IMR-90 (cell line): ENCODE measurements around the gene ADCYAP1R1. TPM values are rescaled to one million over a fixed set of nuclear protein-coding genes. Genes with fewer than 3 reads are reported as not detected.

Source experiments
- ATAC-seq: fragments of 200-7000 bp; cut with Tn5 transposase; 2 replicates; pipeline ENCODE4 v1.9.1; 2020; ENCODE audit warnings: low read depth, mild to moderate bottlenecking, moderate library complexity
- BruUV-seq: library from RNA; stranded (reverse); fragments of 400-500 nt; replicated peaks from 2 replicates; lab custom pipeline; 2021; lab: Mats Ljungman, UMichigan
- CTCF ChIA-PET: fragments of 300-600 bp; formaldehyde crosslinking; extraction: SDS; loops from one replicate; lab custom pipeline; 2021; ENCODE audit warnings: antibody characterized with exemption; lab: Yijun Ruan, JAX
- POLR2A ChIA-PET: fragments of 300-600 bp; sonication (Branson Sonifier 250); formaldehyde crosslinking; loops from one replicate; lab custom pipeline; 2022; ENCODE audit warnings: antibody characterized with exemption; ENCODE audit not compliant: unreplicated experiment; lab: Charles Lee
- DNase-seq: peaks from one replicate; pipeline ENCODE4 v3.0.0; 2013
- H2AFZ ChIP-seq: replicated peaks from 2 replicates; pipeline ENCODE3; 2013; ENCODE audit warnings: low read length, mild to moderate bottlenecking; ENCODE audit not compliant: poor library complexity
- H2AK5ac ChIP-seq: 2 replicates; pipeline ENCODE4 v1.6.1; 2013; ENCODE audit warnings: low read depth, low read length, inconsistent platforms
- H2AK9ac ChIP-seq: replicated peaks from 2 replicates; pipeline ENCODE3; 2013; ENCODE audit warnings: mild to moderate bottlenecking, low read depth, low read length, moderate library complexity; ENCODE audit not compliant: poor library complexity
- H2BK120ac ChIP-seq: 2 replicates; pipeline ENCODE4 v1.6.1; 2013; ENCODE audit warnings: low read depth, low read length, inconsistent platforms
- H2BK15ac ChIP-seq: 3 replicates; pipeline ENCODE4 v1.6.1; 2013; ENCODE audit warnings: low read depth, low read length, inconsistent platforms
- H2BK20ac ChIP-seq: 2 replicates; pipeline ENCODE4 v1.6.1; 2013; ENCODE audit warnings: low read depth, mild to moderate bottlenecking, inconsistent platforms, low read length, moderate library complexity
- H2BK5ac ChIP-seq: 2 replicates; pipeline ENCODE4 v1.6.1; 2013; ENCODE audit warnings: mild to moderate bottlenecking, low read depth, low read length, inconsistent platforms; ENCODE audit not compliant: poor library complexity, severe bottlenecking
- H3K14ac ChIP-seq: replicated peaks from 2 replicates; pipeline ENCODE4 v1.6.1; 2013; ENCODE audit warnings: low read depth, low read length, inconsistent platforms
- H3K18ac ChIP-seq: 2 replicates; pipeline ENCODE4 v1.6.1; 2013; ENCODE audit warnings: low read depth, low read length, control low read depth
- H3K23ac ChIP-seq: 2 replicates; pipeline ENCODE4 v1.6.1; 2013; ENCODE audit warnings: low read depth, low read length, inconsistent platforms
- H3K27ac ChIP-seq: 2 replicates; pipeline ENCODE4 v1.5.1; 2013; ENCODE audit warnings: mild to moderate bottlenecking, control low read depth, low read length; ENCODE audit not compliant: insufficient read depth
- H3K27me3 ChIP-seq: 2 replicates; pipeline ENCODE4 v1.6.1; 2013; ENCODE audit warnings: low read length; ENCODE audit not compliant: control insufficient read depth, insufficient read depth
- H3K36me3 ChIP-seq: 2 replicates; pipeline ENCODE4 v1.6.1; 2013; ENCODE audit warnings: low read length, mixed read lengths; ENCODE audit not compliant: control insufficient read depth, insufficient read depth
- H3K4ac ChIP-seq: 2 replicates; pipeline ENCODE4 v1.6.1; 2013; ENCODE audit warnings: low read depth, low read length, inconsistent platforms
- H3K4me1 ChIP-seq: 2 replicates; pipeline ENCODE4 v1.6.1; 2013; ENCODE audit warnings: low read length, mixed read lengths; ENCODE audit not compliant: control insufficient read depth, insufficient read depth
- H3K4me2 ChIP-seq: 2 replicates; pipeline ENCODE4 v1.6.1; 2013; ENCODE audit warnings: low read depth, mild to moderate bottlenecking, control low read depth, low read length, moderate library complexity
- H3K4me3 ChIP-seq: 2 replicates; pipeline ENCODE4 v1.5.1; 2013; ENCODE audit warnings: low read depth, mild to moderate bottlenecking, control low read depth, low read length, moderate library complexity; ENCODE audit not compliant: insufficient read depth
- H3K56ac ChIP-seq: 2 replicates; pipeline ENCODE4 v1.6.1; 2013; ENCODE audit warnings: low read length, inconsistent platforms; ENCODE audit not compliant: insufficient read depth; ENCODE audit errors: extremely low read depth
- H3K79me1 ChIP-seq, 2 experiments: 2 replicates each; pipeline ENCODE4 v1.6.1; 2013; ENCODE audit warnings: low read length in 2 of 2, inconsistent platforms in 1 of 2, low read depth in 1 of 2
- H3K9ac ChIP-seq: 2 replicates; pipeline ENCODE4 v1.6.1; 2013; ENCODE audit warnings: low read depth, low read length, control low read depth
- H3K9me1 ChIP-seq: 2 replicates; pipeline ENCODE4 v1.6.1; 2013; ENCODE audit warnings: low read length, inconsistent platforms; ENCODE audit not compliant: insufficient read depth
- H3K9me3 ChIP-seq: 2 replicates; pipeline ENCODE4 v1.6.1; 2013; ENCODE audit warnings: low read length; ENCODE audit not compliant: control insufficient read depth, insufficient read depth
- H4K20me1 ChIP-seq: 2 replicates; pipeline ENCODE4 v1.6.1; 2013; ENCODE audit warnings: low read length, inconsistent platforms; ENCODE audit not compliant: insufficient read depth
- H4K5ac ChIP-seq: 2 replicates; pipeline ENCODE4 v1.6.1; 2013; ENCODE audit warnings: mild to moderate bottlenecking, low read depth, low read length, control low read depth
- H4K8ac ChIP-seq, 2 experiments: 2 replicates each; pipeline ENCODE4 v1.6.1; 2013; ENCODE audit warnings: low read depth in 2 of 2, low read length in 2 of 2, control low read depth in 1 of 2, inconsistent platforms in 1 of 2
- H4K91ac ChIP-seq: 2 replicates; pipeline ENCODE4 v1.6.1; 2013; ENCODE audit warnings: low read depth, low read length, inconsistent platforms; ENCODE audit not compliant: insufficient read depth
- BHLHE40 ChIP-seq: fragments of 150-350 bp; IDR thresholded peaks from 2 replicates; pipeline ENCODE4 v1.6.1; 2016; ENCODE audit warnings: mild to moderate bottlenecking, low read depth, low read length
- CEBPB ChIP-seq: IDR thresholded peaks from 2 replicates; pipeline ENCODE4 v1.6.1; 2012; ENCODE audit warnings: low read depth, low read length, improper control_type of control experiment
- CHD1 ChIP-seq: IDR thresholded peaks from 2 replicates; pipeline ENCODE4 v1.6.1; 2012; ENCODE audit warnings: low read depth, low read length, improper control_type of control experiment
- MAFK ChIP-seq: IDR thresholded peaks from 2 replicates; pipeline ENCODE4 v1.6.1; 2012; ENCODE audit warnings: low read depth, low read length, improper control_type of control experiment
- MAZ ChIP-seq: IDR thresholded peaks from 2 replicates; pipeline ENCODE4 v1.6.1; 2012; ENCODE audit warnings: low read depth, mild to moderate bottlenecking, low read length, improper control_type of control experiment, moderate library complexity, borderline replicate concordance
- NFE2L2 ChIP-seq: fragments of 150-350 bp; IDR thresholded peaks from 2 replicates; pipeline ENCODE4 v1.6.1; 2016; ENCODE audit warnings: low read depth, mild to moderate bottlenecking, low read length
- POLR2A ChIP-seq: IDR thresholded peaks from 2 replicates; pipeline ENCODE4 v1.6.1; 2012; ENCODE audit warnings: mild to moderate bottlenecking, low read depth, low read length
- SMC3 ChIP-seq: fragments of 150-350 bp; IDR thresholded peaks from 2 replicates; pipeline ENCODE4 v1.6.1; 2016; ENCODE audit warnings: low read depth, mild to moderate bottlenecking, antibody characterized with exemption, low read length, moderate library complexity
- WGBS, 2 experiments: methylation state at CpG; one replicate each; pipeline versions ENCODE4 v1.1.5 to v1.1.7; 2013; ENCODE audit warnings: missing lambda C conversion rate in 2 of 2; ENCODE audit not compliant: insufficient read length in 1 of 2; ENCODE audit errors: extremely low coverage in 2 of 2; 5-methylcytosine and 5-hydroxymethylcytosine counted together
- dilution Hi-C: fragments of 300-500 bp; cut with HindIII; formaldehyde crosslinking; loops from one replicate; pipeline ENCODE4 v1.14.3; 2018; ENCODE audit warnings: low sequenced_read_pairs; ENCODE audit not compliant: unreplicated experiment
- in situ Hi-C: fragments of 300-500 bp; cut with MboI; formaldehyde crosslinking; loops from 3 replicates; pipeline ENCODE4 v1.14.3; 2019; ENCODE audit warnings: low sequenced_read_pairs, inconsistent platforms, mixed read lengths
- intact Hi-C: fragments of 100-400 bp; cut with micrococcal nuclease; formaldehyde crosslinking; loops from 2 replicates; pipeline ENCODE4 v1.10.0; 2022
- polyA plus RNA-seq, 3 experiments: library from polyadenylated mRNA; depleted of rRNA; stranded (reverse); fragments of >200 nt; gene quantifications; 2 replicates each; pipeline ENCODE4 v1.2.3, GENCODE V29; 2012; ENCODE audit warnings: low replicate concordance in 1 of 3
- total RNA-seq: library from RNA; depleted of rRNA; stranded (reverse); fragments of >200 nt; gene quantifications from 2 replicates; pipeline ENCODE4 v1.2.3, GENCODE V29; 2012

ADCYAP1R1 gene
- total and polyA plus RNA-seq, 2 of the 4 experiments (the other 2 are of a cell fraction): not detected

- TF ChIP-seq MAZ (no peak), MAFK (no peak), SMC3 (no peak), BHLHE40 (no peak), CHD1 (no peak), CEBPB (no peak), NFE2L2 (no peak), POLR2A (no peak)
- Histone ChIP-seq H3K18ac (no peak overlapping the region), H4K8ac (no peak overlapping the region), H3K9ac (no peak overlapping the region), H2BK20ac (no peak overlapping the region), H3K27me3 (no peaks in the 10 kb centered on the region; the same call in none of the 2 replicates), H3K36me3 (no peaks in the 10 kb centered on the region), H2BK15ac (no peak overlapping the region), H3K56ac (no peak overlapping the region), H3K4me3 (no peak overlapping the region), H2BK120ac (no peak overlapping the region), H3K27ac (no peak overlapping the region), H3K9me3 (no peaks in the 10 kb centered on the region), H3K23ac (no peak overlapping the region), H4K20me1 (no peaks in the 10 kb centered on the region), H3K79me1 (no peaks in the 10 kb centered on the region), H2AK9ac (peak overlapping the region; percentile 31), H3K4me1 (no peaks in the 10 kb centered on the region), H3K14ac (no peak overlapping the region), H4K91ac (no peak overlapping the region), H2AFZ (no peak overlapping the region), H2BK5ac (no peak overlapping the region), H3K4ac (no peak overlapping the region), H3K9me1 (no peaks in the 10 kb centered on the region), H3K4me2 (no peak overlapping the region), H2AK5ac (no peak overlapping the region), H4K5ac (no peak overlapping the region)
- no peak for DNase-seq
- in situ Hi-C loops (no loop called here), dilution Hi-C loops (no loop called here), intact Hi-C loops (no loop called here)
- CTCF ChIA-PET: interaction anchor here (1.6 kb wide), 1 partner anchor 13 kb away, joined by 4 read pairs; no protein-coding TSS in a partner anchor
- no peak for ATAC-seq
- POLR2A ChIA-PET: no interaction called here
- no CpG with 5 or more reads among the region's 3 CpGs for WGBS, 2 experiments
- no TSS peak for BruUV-seq
Measured at GRCh38 chr7:31109751-31110150, 57.6 kb downstream of the ADCYAP1R1 start.
